WTC11 (cell line): ENCODE results near the gene NEK6. TPM values are rescaled to one million over a fixed set of nuclear protein-coding genes. Genes with fewer than 3 reads are reported as not detected.

Source experiments
- ATAC-seq: fragments of 200-7000 bp; cut with Tn5 transposase; 2 replicates; pipeline ENCODE4 v1.10.0; 2021; ENCODE audit warnings: mild to moderate bottlenecking, moderate library complexity
- CTCF ChIA-PET: fragments of 300-600 bp; sonication (Branson Sonifier 250); formaldehyde crosslinking; loops from one replicate; lab custom pipeline; 2021; ENCODE audit warnings: antibody characterized with exemption; lab: Charles Lee
- POLR2A ChIA-PET: fragments of 350-600 bp; sonication (Branson Sonifier 250); formaldehyde crosslinking; loops from one replicate; lab custom pipeline; 2021; ENCODE audit warnings: antibody characterized with exemption; lab: Charles Lee
- DNase-seq: peaks from one replicate; pipeline ENCODE4 v3.0.0; 2021; ENCODE audit warnings: low spot score
- H3K27ac Mint-ChIP-seq: 2 replicates; pipeline ENCODE4 v1.8.0; 2021; ENCODE audit warnings: mixed read lengths
- H3K27me3 Mint-ChIP-seq: 2 replicates; pipeline ENCODE4 v1.8.0; 2021; ENCODE audit warnings: low read depth, mild to moderate bottlenecking, moderate library complexity, mixed read lengths
- H3K36me3 Mint-ChIP-seq: 2 replicates; pipeline ENCODE4 v1.8.0; 2021; ENCODE audit warnings: mixed read lengths
- H3K4me1 Mint-ChIP-seq: 2 replicates; pipeline ENCODE4 v1.8.0; 2022; ENCODE audit warnings: mixed read lengths
- H3K4me3 Mint-ChIP-seq: 2 replicates; pipeline ENCODE4 v1.8.0; 2021; ENCODE audit warnings: mild to moderate bottlenecking, moderate library complexity, mixed read lengths
- H3K9me3 Mint-ChIP-seq: 2 replicates; pipeline ENCODE4 v1.8.0; 2021; ENCODE audit warnings: mixed read lengths
- AFF4 ChIP-seq: sonication (generic); formaldehyde crosslinking; IDR thresholded peaks from 2 replicates; pipeline ENCODE4 v1.8.1; 2023; ENCODE audit warnings: mild to moderate bottlenecking, missing genetic modification reagents, borderline replicate concordance
- ERG ChIP-seq: fragments of 250-450 bp; sonication (Bioruptor Pico); IDR thresholded peaks from 2 replicates; pipeline ENCODE4 v1.8.0; 2021; ENCODE audit warnings: mild to moderate bottlenecking
- FOXK1 ChIP-seq: sonication (generic); formaldehyde crosslinking; IDR thresholded peaks from 2 replicates; pipeline ENCODE4 v1.8.0; 2022; ENCODE audit warnings: mild to moderate bottlenecking, moderate library complexity, missing genetic modification reagents
- IRF1 ChIP-seq: sonication (generic); formaldehyde crosslinking; IDR thresholded peaks from 2 replicates; pipeline ENCODE4 v1.8.0; 2023; ENCODE audit warnings: missing genetic modification reagents
- NR3C1 ChIP-seq: sonication (generic); formaldehyde crosslinking; conservative IDR thresholded peaks from 2 replicates; pipeline ENCODE4 v1.8.1; 2023; ENCODE audit warnings: low read depth, mild to moderate bottlenecking, missing genetic modification reagents
- PRDM15 ChIP-seq: sonication (generic); formaldehyde crosslinking; IDR thresholded peaks from 2 replicates; pipeline ENCODE4 v1.8.0; 2022; ENCODE audit warnings: missing genetic modification reagents
- PREB ChIP-seq: sonication (generic); formaldehyde crosslinking; IDR thresholded peaks from 2 replicates; pipeline ENCODE4 v1.8.1; 2022; ENCODE audit warnings: mild to moderate bottlenecking, missing genetic modification reagents, moderate library complexity, borderline replicate concordance
- SP1 ChIP-seq: sonication (generic); formaldehyde crosslinking; conservative IDR thresholded peaks from 2 replicates; pipeline ENCODE4 v1.8.1; 2022; ENCODE audit warnings: missing genetic modification reagents
- TP53 ChIP-seq: sonication (generic); formaldehyde crosslinking; IDR thresholded peaks from 2 replicates; pipeline ENCODE4 v1.8.1; 2023; ENCODE audit warnings: mild to moderate bottlenecking, missing genetic modification reagents
- USF2 ChIP-seq: sonication (generic); formaldehyde crosslinking; IDR thresholded peaks from 2 replicates; pipeline ENCODE4 v1.8.1; 2023; ENCODE audit warnings: mild to moderate bottlenecking, missing genetic modification reagents, moderate library complexity
- ZBTB21 ChIP-seq: sonication (generic); formaldehyde crosslinking; IDR thresholded peaks from 2 replicates; pipeline ENCODE4 v1.8.1; 2023; ENCODE audit warnings: mild to moderate bottlenecking, missing genetic modification reagents, borderline replicate concordance
- ZMAT4 ChIP-seq: fragments of 250-450 bp; sonication (Bioruptor Pico); IDR thresholded peaks from 2 replicates; pipeline ENCODE4 v1.9.0; 2021; ENCODE audit warnings: mild to moderate bottlenecking
- ZNF121 ChIP-seq: sonication (generic); formaldehyde crosslinking; IDR thresholded peaks from 2 replicates; pipeline ENCODE4 v1.8.0; 2023; ENCODE audit warnings: missing genetic modification reagents
- ZNF281 ChIP-seq: sonication (generic); formaldehyde crosslinking; IDR thresholded peaks from 2 replicates; pipeline ENCODE4 v1.8.0; 2023; ENCODE audit warnings: mild to moderate bottlenecking, missing genetic modification reagents
- total RNA-seq: library from RNA; stranded (reverse); gene quantifications from 3 replicates; pipeline ENCODE4 v1.2.3, GENCODE V29; 2021

NEK6 gene
- total RNA-seq, 1 experiment from 2014 or later = 23.0 TPM

GRCh38 chr9:124228516-124228915, 29.2 kb upstream of the NEK6 start (continued):
- TF ChIP-seq AFF4 (CRISPR knock-in tag) (no peak), NR3C1 (CRISPR knock-in tag) (no peak), TP53 (CRISPR knock-in tag) (no peak), FOXK1 (CRISPR knock-in tag) (no peak)

- ATAC-seq = no peak
- Mint-ChIP-seq H3K27ac (no peak overlapping the region), H3K27me3 (peaks cover 6% of the 10 kb centered on the region), H3K9me3 (no peaks in the 10 kb centered on the region), H3K4me1 (no peaks in the 10 kb centered on the region), H3K36me3 (no peaks in the 10 kb centered on the region), H3K4me3 (no peak overlapping the region)
- no peak for DNase-seq
- ChIA-PET CTCF (no interaction called here), POLR2A (no interaction called here)
- peak; percentile 54 for TF ChIP-seq USF2
- no peak for TF ChIP-seq ZBTB21
- no peak for TF ChIP-seq IRF1 (CRISPR knock-in tag)
Observed at GRCh38 chr9:124231095-124231737, 26.5 kb upstream of the NEK6 start.

- ATAC-seq (no peak), DNase-seq (no peak)
- POLR2A ChIA-PET = interaction anchor here (0.6 kb wide), 1 partner anchor 42 kb away, joined by 3 read pairs; no protein-coding TSS in a partner anchor
- TF ChIP-seq ZMAT4 (CRISPR knock-in tag) = no peak
- no peak for TF ChIP-seq PRDM15 (CRISPR knock-in tag)
- no peak for TF ChIP-seq ZNF281 (CRISPR knock-in tag)
- TF ChIP-seq ZNF121 (CRISPR knock-in tag) = no peak
- no peak for TF ChIP-seq PREB
- TF ChIP-seq ERG = no peak
- no peak for TF ChIP-seq SP1
- no peak for TF ChIP-seq ZBTB21
- peaks cover 17% of the 10 kb centered on the region for H3K4me1 Mint-ChIP-seq
- no peaks in the 10 kb centered on the region for H3K36me3 Mint-ChIP-seq
- CTCF ChIA-PET = no interaction called here
- no peak overlapping the region for H3K27ac Mint-ChIP-seq
- peaks cover 3% of the 10 kb centered on the region for H3K27me3 Mint-ChIP-seq
- no peak overlapping the region for H3K4me3 Mint-ChIP-seq
- H3K9me3 Mint-ChIP-seq = no peaks in the 10 kb centered on the region
Observed at GRCh38 chr9:124238546-124239140, 19.1 kb upstream of the NEK6 start.
